HG03196 (cell line): Measurements from ENCODE around the gene DARS2.

ENCODE experiments used
- ATAC-seq: cut with Tn5 transposase; IDR thresholded peaks from one replicate; pipeline ENCODE4 v1.9.1; 2021; ENCODE audit not compliant: unreplicated experiment

Gene DARS2

DNA sequence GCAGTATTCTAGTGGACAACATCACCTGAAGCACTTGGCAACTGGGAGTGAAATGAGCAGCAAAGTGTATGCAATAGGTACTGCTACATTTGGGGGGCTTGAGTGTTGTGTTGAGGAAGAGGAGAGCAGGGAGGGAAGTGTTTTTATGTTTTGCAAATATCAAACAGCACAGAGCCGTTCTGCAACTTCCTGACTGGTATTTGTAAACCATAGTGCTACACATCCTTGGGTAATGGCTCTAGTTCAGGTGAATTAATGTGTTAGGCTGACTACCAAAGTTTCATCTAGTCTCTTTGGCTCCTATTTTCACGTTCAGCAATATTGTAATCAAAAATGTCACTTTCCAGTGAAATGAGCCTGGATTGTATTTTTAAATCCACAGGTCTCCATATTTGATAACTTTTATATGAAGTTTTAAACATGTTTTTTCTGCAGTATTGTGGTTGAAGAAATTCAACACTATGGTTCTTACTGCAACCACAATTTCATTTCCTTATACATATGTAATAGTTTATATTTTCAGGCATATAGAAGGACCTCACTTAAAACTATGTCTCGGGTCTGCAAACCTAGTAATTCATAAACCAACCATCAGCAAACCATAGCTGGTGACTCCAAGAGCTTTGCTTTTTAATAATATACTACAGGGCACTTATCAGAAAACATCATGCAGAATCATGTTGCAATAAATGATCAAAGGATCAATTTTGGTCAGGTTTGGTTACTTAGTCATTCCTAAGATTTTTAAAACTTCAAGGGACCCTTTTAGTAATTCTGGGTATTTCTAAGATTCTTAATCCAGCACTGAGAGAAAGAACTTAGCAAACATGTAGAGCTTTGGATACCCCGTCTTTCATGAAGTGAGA, 62.5 kb downstream of the DARS2 start:
- ATAC-seq, result no peak

GRCh38 chr1:173887627-173888026, 63.2 kb downstream of the DARS2 start:
- no peak for ATAC-seq

DNA sequence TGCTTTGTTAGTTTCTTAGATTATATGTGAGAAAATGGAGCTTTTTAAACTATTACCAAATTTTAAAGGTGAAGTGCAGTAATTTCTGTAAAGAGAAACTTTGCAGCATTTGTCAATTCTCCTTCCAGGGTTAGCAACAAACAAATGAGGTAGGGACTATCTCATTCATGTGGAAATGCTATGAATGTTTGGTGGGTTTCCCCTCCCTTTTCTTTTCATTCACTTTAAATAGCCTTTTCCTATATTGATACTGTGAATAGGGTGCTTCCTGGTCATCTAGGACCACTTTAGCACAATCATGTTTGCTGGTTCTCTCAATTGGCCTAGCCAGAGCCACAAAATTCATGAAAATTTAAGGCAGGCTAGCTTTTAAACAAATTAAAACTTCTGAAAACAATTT, 64.3 kb downstream of the DARS2 start:
- no peak for ATAC-seq

GRCh38 chr1:173889885-173890284, 65.4 kb downstream of the DARS2 start:
- ATAC-seq, result no peak

DNA sequence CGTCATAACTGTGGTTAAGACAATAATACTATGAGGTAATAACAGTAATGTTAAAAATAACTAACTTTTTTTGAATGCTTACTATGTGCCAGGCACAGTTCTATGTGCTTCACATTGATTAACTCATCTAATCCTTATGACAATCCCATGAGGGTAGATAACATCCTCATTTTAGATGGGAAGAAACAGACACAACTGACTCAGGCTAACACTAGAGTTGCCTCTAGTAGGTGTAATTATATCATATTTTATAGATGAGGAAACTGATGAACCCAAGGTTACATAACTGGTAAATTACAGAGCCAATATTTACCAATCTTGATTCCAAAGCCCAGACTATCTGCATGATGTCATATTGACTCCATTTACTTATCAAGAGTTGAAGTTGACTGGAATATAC, 69.1 kb downstream of the DARS2 start:
- no peak for ATAC-seq

DNA sequence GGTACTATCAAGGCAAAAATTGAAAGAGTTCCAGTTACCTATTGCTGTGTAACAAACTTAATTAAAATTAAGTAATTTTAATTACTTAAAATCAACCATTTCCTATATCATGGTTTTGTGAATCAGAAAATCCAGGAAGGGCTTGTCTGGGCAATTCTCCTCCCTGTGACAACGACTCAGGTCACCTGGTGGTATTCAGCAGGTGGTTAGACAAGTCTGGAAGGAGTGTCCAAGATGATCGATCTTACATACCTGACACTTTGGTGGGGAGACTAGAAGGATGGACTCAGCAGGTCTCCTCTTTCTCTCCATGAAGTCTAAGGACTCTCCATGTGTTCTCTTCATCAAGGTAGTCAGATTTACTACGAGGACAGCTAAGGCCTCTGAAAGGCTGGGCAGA, 69.7 kb downstream of the DARS2 start:
- ATAC-seq, result no peak

GRCh38 chr1:173900427-173900826, 76.0 kb downstream of the DARS2 start:
- no peak for ATAC-seq

- no peak for ATAC-seq
These were observed 76.5 kb downstream of the DARS2 start for GRCh38 chr1:173900992-173901391.

DNA sequence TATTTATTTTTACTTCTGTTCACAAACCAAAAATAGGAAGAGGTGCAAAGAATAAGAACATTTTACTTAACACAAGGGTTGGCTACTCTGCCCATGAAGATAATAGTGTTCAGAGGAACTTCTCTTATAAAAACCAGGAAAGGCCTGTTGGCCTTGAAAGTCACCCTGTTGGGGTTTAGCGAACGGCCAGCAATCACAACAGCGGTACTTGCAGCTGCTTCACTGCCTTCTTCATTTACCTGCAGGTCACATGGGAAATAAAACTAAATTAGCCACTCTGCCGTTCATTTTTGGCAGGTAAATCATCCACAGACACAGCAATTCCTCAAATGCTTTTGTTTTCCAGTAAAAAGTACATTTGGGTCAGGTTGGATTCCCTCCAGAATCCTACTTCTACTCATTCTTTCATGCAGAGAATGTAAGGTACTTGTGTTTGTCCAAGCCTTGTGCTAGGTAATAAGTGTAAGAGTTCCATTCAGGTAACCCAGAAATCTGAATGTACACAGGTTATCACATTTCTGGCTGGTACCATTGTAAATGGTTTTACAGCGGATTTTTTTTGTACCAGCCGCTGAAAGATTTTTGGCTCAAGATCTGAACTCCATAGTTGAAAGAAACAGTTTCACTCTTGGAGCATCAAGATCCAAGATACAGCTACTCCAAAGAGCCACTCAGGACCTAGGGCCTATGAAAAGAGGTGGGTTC, 79.5 kb downstream of the DARS2 start:
- no peak for ATAC-seq
